ENCODE results near the gene SLC25A45.

The SLC25A45 gene

DNA sequence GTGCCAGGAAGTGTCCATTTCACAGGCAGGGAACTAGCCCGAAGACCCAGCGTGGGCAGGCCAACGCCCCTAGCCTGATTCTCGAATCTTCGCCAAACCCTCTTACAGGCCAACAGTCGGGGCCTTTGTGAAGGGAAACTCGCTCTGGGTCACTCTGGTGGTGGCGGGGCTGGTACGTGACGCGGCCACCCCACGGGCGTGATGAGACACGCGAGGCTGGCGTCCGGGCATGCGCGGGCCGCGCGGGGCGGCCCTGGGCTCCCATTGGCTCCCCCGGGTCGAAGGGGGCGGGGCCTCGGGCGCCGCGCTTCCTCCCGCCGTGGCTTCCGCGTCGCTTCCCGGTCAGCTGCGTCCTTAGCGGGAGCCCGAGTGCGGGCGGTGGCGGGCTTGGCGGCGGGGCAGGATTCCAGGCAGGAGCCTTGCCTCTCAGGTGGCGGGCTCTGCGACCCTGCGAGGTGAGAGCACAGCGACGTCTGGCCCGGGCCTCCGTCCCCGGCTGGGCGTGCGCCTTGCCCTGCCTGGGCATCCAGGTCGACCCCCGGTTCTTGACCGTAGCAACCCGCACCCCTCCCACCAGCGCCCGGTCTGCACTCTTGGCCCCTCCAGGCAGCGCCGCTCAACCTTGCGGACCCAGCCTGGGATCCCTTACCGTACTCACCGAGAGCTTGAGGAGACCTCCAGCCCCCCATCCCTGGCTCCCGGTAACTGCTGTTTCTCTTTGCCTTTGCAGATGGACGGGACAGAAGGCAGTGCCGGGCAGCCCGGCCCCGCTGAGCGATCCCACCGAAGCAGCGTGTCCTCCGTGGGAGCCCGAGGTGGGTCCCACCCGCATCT is 4.1 kb upstream of the SLC25A45 start, which contains the start of gene FRMD8:
Gene FRMD8, plus strand, starts transcription at position 331 of the 834 bp plus-strand sequence. Its CDS starts 400 bp downstream, at position 731.
- peak; percentile 81 to 83 for DNase-seq (ENCODE audit: low read depth in 1 of 2, low spot score in 1 of 2)
- Histone ChIP-seq H3K4me3 (replicated peaks; ENCODE audit: insufficient read depth, low read length) (peak within 1 kb of the TSS; percentile 92), H3K27me3 (ENCODE audit: insufficient read depth, poor library complexity, severe bottlenecking) (no peaks in the 10 kb centered on the region), H3K27ac (replicated peaks) (peak within 1 kb of the TSS; percentile 77)
- TF ChIP-seq, protein P1, sequence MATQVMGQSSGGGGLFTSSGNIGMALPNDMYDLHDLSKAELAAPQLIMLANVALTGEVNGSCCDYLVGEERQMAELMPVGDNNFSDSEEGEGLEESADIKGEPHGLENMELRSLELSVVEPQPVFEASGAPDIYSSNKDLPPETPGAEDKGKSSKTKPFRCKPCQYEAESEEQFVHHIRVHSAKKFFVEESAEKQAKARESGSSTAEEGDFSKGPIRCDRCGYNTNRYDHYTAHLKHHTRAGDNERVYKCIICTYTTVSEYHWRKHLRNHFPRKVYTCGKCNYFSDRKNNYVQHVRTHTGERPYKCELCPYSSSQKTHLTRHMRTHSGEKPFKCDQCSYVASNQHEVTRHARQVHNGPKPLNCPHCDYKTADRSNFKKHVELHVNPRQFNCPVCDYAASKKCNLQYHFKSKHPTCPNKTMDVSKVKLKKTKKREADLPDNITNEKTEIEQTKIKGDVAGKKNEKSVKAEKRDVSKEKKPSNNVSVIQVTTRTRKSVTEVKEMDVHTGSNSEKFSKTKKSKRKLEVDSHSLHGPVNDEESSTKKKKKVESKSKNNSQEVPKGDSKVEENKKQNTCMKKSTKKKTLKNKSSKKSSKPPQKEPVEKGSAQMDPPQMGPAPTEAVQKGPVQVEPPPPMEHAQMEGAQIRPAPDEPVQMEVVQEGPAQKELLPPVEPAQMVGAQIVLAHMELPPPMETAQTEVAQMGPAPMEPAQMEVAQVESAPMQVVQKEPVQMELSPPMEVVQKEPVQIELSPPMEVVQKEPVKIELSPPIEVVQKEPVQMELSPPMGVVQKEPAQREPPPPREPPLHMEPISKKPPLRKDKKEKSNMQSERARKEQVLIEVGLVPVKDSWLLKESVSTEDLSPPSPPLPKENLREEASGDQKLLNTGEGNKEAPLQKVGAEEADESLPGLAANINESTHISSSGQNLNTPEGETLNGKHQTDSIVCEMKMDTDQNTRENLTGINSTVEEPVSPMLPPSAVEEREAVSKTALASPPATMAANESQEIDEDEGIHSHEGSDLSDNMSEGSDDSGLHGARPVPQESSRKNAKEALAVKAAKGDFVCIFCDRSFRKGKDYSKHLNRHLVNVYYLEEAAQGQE (IDR thresholded peaks at IDR 0.05; ENCODE audit: insufficient replicate concordance, low read depth): no peak
- TF ChIP-seq GABPA (IDR thresholded peaks at IDR 0.05; ENCODE audit: low read depth) (no peak), POLR2AphosphoS5 (IDR thresholded peaks at IDR 0.05; ENCODE audit: low read depth) (peak; percentile 63; the same call in 1 of the 2 replicates), SPI1 (IDR thresholded peaks at IDR 0.05; ENCODE audit: borderline replicate concordance, low read depth) (peak; percentile 64; the same call in 1 of the 2 replicates)
- TF ChIP-seq, protein P2, sequence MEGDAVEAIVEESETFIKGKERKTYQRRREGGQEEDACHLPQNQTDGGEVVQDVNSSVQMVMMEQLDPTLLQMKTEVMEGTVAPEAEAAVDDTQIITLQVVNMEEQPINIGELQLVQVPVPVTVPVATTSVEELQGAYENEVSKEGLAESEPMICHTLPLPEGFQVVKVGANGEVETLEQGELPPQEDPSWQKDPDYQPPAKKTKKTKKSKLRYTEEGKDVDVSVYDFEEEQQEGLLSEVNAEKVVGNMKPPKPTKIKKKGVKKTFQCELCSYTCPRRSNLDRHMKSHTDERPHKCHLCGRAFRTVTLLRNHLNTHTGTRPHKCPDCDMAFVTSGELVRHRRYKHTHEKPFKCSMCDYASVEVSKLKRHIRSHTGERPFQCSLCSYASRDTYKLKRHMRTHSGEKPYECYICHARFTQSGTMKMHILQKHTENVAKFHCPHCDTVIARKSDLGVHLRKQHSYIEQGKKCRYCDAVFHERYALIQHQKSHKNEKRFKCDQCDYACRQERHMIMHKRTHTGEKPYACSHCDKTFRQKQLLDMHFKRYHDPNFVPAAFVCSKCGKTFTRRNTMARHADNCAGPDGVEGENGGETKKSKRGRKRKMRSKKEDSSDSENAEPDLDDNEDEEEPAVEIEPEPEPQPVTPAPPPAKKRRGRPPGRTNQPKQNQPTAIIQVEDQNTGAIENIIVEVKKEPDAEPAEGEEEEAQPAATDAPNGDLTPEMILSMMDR (IDR thresholded peaks at IDR 0.05; ENCODE audit: insufficient read depth, low read length): no peak

DNA sequence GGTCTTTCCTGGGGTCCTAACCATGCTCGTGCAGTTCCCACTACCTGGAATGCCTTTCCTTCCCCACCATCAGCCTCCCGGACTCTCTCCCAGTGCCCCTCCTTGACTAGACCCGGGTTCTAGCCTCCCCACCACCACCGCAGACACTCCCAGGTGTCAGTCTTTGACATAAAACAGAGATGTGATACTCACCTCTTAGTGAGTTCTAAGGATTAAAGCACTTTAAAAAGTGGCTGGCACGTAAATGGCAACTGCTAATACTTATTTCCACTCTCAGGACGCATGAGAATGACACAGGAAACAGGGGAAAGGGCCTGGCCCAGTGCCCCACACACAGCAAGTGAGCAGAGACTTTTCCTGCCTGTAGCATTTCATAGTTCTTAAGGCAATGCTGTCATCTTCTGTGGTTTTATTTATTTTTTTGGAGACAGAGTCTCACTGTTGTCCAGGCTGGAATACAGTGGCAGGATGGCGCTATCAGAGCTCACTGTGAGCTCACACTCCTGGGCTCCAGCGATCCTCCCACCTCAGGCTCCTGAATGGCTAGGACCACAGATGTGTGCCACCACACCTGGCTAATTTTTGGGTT is 1.9 kb upstream of the SLC25A45 start:
- Histone ChIP-seq H3K4me3 (replicated peaks; ENCODE audit: insufficient read depth, low read length) (no peak overlapping the region), H3K27me3 (ENCODE audit: insufficient read depth, poor library complexity, severe bottlenecking) (no peaks in the 10 kb centered on the region), H3K27ac (replicated peaks) (no peak overlapping the region)
- DNase-seq (ENCODE audit: low read depth in 1 of 2, low spot score in 1 of 2): no peak
- no peak for TF ChIP-seq POLR2AphosphoS5 (IDR thresholded peaks at IDR 0.05; ENCODE audit: low read depth)
- TF ChIP-seq GABPA (IDR thresholded peaks at IDR 0.05; ENCODE audit: low read depth): no peak
- TF ChIP-seq, protein P2 (IDR thresholded peaks at IDR 0.05; ENCODE audit: insufficient read depth, low read length): no peak
- TF ChIP-seq SPI1 (IDR thresholded peaks at IDR 0.05; ENCODE audit: borderline replicate concordance, low read depth): no peak
- TF ChIP-seq, protein P1 (IDR thresholded peaks at IDR 0.05; ENCODE audit: insufficient replicate concordance, low read depth): no peak

DNA sequence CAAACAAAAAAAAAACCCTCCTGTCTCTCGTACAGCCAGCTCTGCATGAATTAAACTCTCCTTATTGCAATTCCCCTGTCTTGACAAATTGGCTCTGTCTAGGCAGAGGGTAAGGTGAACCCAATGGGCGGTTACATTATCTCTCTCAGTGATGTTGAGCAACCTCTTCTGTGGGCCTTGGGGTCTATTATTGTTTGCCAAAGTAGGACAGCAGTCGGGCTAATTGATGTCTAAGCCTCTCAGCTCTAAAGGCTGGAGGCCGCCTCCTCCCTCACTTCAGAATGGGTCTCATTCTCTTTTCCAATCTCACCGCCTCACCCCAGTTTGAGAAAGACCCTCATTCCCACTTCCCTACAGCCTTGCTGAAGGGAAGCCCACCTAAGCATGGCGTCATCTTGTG is 1.3 kb upstream of the SLC25A45 start:
- H3K27ac ChIP-seq (replicated peaks): no peak overlapping the region
- no peak for DNase-seq (ENCODE audit: low read depth in 1 of 2, low spot score in 1 of 2)
- no peaks in the 10 kb centered on the region for H3K27me3 ChIP-seq (ENCODE audit: insufficient read depth, poor library complexity, severe bottlenecking)
- no peak for TF ChIP-seq POLR2AphosphoS5 (IDR thresholded peaks at IDR 0.05; ENCODE audit: low read depth)
- TF ChIP-seq, protein P2 (IDR thresholded peaks at IDR 0.05; ENCODE audit: insufficient read depth, low read length): no peak
- TF ChIP-seq, protein P1 (IDR thresholded peaks at IDR 0.05; ENCODE audit: insufficient replicate concordance, low read depth): no peak
- TF ChIP-seq GABPA (IDR thresholded peaks at IDR 0.05; ENCODE audit: low read depth): no peak
- no peak for TF ChIP-seq SPI1 (IDR thresholded peaks at IDR 0.05; ENCODE audit: borderline replicate concordance, low read depth)
- no peak overlapping the region for H3K4me3 ChIP-seq (replicated peaks; ENCODE audit: insufficient read depth, low read length)
